SK-N-SH (cell line): ENCODE results near the gene ARHGAP4. TPM values are rescaled to one million over a fixed set of nuclear protein-coding genes. Genes with fewer than 3 reads are reported as not detected.

ENCODE experiments used
- CTCF ChIA-PET: fragments of 300-600, 350-600 bp; formaldehyde crosslinking; extraction: SDS; loops from one replicate; lab custom pipeline; 2021; lab: Yijun Ruan, JAX
- POLR2A ChIA-PET: fragments of 350-600 bp; sonication (Branson Sonifier 250); formaldehyde crosslinking; extraction: SDS; loops from one replicate; lab custom pipeline; 2020; ENCODE audit warnings: antibody characterized with exemption, inconsistent platforms; lab: Yijun Ruan, JAX
- DNase-seq: peaks from one replicate; pipeline ENCODE4 v3.0.0; 2012
- H2AFZ ChIP-seq: fragments of 200-600 bp; sonication (generic); 2 replicates; pipeline ENCODE4 v1.8.1; 2016; ENCODE audit warnings: antibody characterized with exemption, mild to moderate bottlenecking, low read depth
- H3F3A ChIP-seq: fragments of 200-600 bp; sonication (generic); replicated peaks from 2 replicates; pipeline ENCODE3; 2016; ENCODE audit warnings: antibody characterized with exemption, mild to moderate bottlenecking; ENCODE audit not compliant: insufficient read depth
- H3K27ac ChIP-seq, 2 experiments: fragments of 200-500 bp in 1 of 2; fragments of 200-600 bp in 1 of 2; sonication (Bioruptor generic) in 1 of 2; sonication (generic), shearing (Covaris generic) in 1 of 2; 2 replicates each; pipeline versions ENCODE4 v1.5.1 to v1.6.1; 2014 to 2016; ENCODE audit warnings: low read depth in 2 of 2, inconsistent platforms in 1 of 2, low read length in 1 of 2, mild to moderate bottlenecking in 1 of 2, mixed read lengths in 1 of 2
- H3K27me3 ChIP-seq: fragments of 200-600 bp; sonication (generic), shearing (Covaris generic); 2 replicates; pipeline ENCODE4 v1.6.1; 2016; ENCODE audit warnings: mixed run types; ENCODE audit not compliant: insufficient read depth
- H3K36me3 ChIP-seq, 2 experiments: fragments of 200-500 bp in 1 of 2; fragments of 200-600 bp in 1 of 2; sonication (Bioruptor generic) in 1 of 2; sonication (generic) in 1 of 2; replicated peaks in 1 of 2; 2 replicates each; pipeline versions ENCODE3 to v1.5.1; 2014 to 2016; ENCODE audit warnings: low read length in 1 of 2, mild to moderate bottlenecking in 1 of 2; ENCODE audit not compliant: insufficient read depth in 2 of 2, control insufficient read depth in 1 of 2
- H3K4me1 ChIP-seq, 2 experiments: fragments of 200-500 bp in 1 of 2; fragments of 200-600 bp in 1 of 2; sonication (Bioruptor generic) in 1 of 2; sonication (generic), shearing (Covaris generic) in 1 of 2; 2 replicates each; pipeline versions ENCODE4 v1.5.1 to v1.6.1; 2014 to 2016; ENCODE audit warnings: low read depth in 1 of 2, low read length in 1 of 2, mixed run types in 1 of 2; ENCODE audit not compliant: insufficient read depth in 2 of 2, control insufficient read depth in 1 of 2
- H3K4me2 ChIP-seq: fragments of 200-600 bp; sonication (generic), shearing (Covaris generic); 2 replicates; pipeline ENCODE4 v1.6.1; 2017; ENCODE audit warnings: mixed run types
- H3K4me3 ChIP-seq, 2 experiments: fragments of 200-500 bp in 1 of 2; fragments of 200-600 bp in 1 of 2; sonication (Bioruptor generic) in 1 of 2; sonication (generic), shearing (Covaris generic) in 1 of 2; 2 replicates each; pipeline versions ENCODE4 v1.5.1 to v1.8.1; 2014 to 2016; ENCODE audit warnings: low read depth in 2 of 2, inconsistent platforms in 1 of 2, low read length in 1 of 2, mild to moderate bottlenecking in 1 of 2, mixed read lengths in 1 of 2, moderate library complexity in 1 of 2
- H3K79me2 ChIP-seq: fragments of 200-600 bp; sonication (generic); 2 replicates; pipeline ENCODE4 v1.8.1; 2017; ENCODE audit warnings: mild to moderate bottlenecking; ENCODE audit not compliant: insufficient read depth
- H3K9ac ChIP-seq: fragments of 200-600 bp; sonication (generic); 2 replicates; pipeline ENCODE4 v1.6.1; 2017; ENCODE audit warnings: mixed run types
- H3K9me2 ChIP-seq: fragments of 200-600 bp; sonication (generic); 2 replicates; pipeline ENCODE4 v1.6.1; 2017; ENCODE audit warnings: mixed run types
- H3K9me3 ChIP-seq: fragments of 200-600 bp; sonication (generic); 2 replicates; pipeline ENCODE4 v1.6.1; 2017; ENCODE audit warnings: mixed run types, mild to moderate bottlenecking, moderate library complexity
- H4K20me1 ChIP-seq: fragments of 200-600 bp; sonication (generic); 2 replicates; pipeline ENCODE4 v1.6.1; 2017; ENCODE audit warnings: mild to moderate bottlenecking, mixed run types; ENCODE audit not compliant: insufficient read depth
- EP300 ChIP-seq, 2 experiments: IDR thresholded peaks; 2 replicates each; pipeline versions ENCODE4 v1.4.0 to v1.6.1; 2012; ENCODE audit warnings: borderline replicate concordance in 1 of 2, low read depth in 1 of 2, low read length in 1 of 2
- EZH2phosphoT487 ChIP-seq: fragments of 200-600 bp; sonication (generic); IDR thresholded peaks from 2 replicates; pipeline ENCODE4 v1.6.1; 2017; ENCODE audit warnings: low read depth, mixed run types, mild to moderate bottlenecking, antibody characterized with exemption, moderate library complexity, borderline replicate concordance
- FOXJ3 ChIP-seq: sonication (generic); formaldehyde crosslinking; IDR thresholded peaks from 2 replicates; pipeline ENCODE4 v1.5.1; 2020; ENCODE audit warnings: mild to moderate bottlenecking, missing genetic modification reagents
- GABPA ChIP-seq: IDR thresholded peaks from 2 replicates; pipeline ENCODE4 v1.4.0; 2012; ENCODE audit warnings: low read depth, mild to moderate bottlenecking
- GATA2 ChIP-seq: sonication (generic); formaldehyde crosslinking; IDR thresholded peaks from 2 replicates; pipeline ENCODE4 v1.5.0; 2020; ENCODE audit warnings: mild to moderate bottlenecking, missing genetic modification reagents
- MXI1 ChIP-seq: IDR thresholded peaks from 2 replicates; pipeline ENCODE4 v1.6.1; 2012; ENCODE audit warnings: mild to moderate bottlenecking, low read depth, low read length, improper control_type of control experiment
- POLR2AphosphoS5 ChIP-seq: IDR thresholded peaks from 2 replicates; pipeline ENCODE4 v1.6.1; 2012; ENCODE audit warnings: low read depth, low read length
- RAD21 ChIP-seq: IDR thresholded peaks from 2 replicates; pipeline ENCODE4 v1.6.1; 2012; ENCODE audit warnings: mild to moderate bottlenecking, low read length
- REST ChIP-seq: IDR thresholded peaks from 2 replicates; pipeline ENCODE4 v1.6.1; 2012; ENCODE audit warnings: mild to moderate bottlenecking, low read depth, low read length, moderate library complexity
- RXRA ChIP-seq: IDR thresholded peaks from 2 replicates; pipeline ENCODE4 v1.4.0; 2012; ENCODE audit warnings: low read depth, mild to moderate bottlenecking, borderline replicate concordance
- SIN3A ChIP-seq: IDR thresholded peaks from 2 replicates; pipeline ENCODE4 v1.6.1; 2012; ENCODE audit warnings: low read depth, mild to moderate bottlenecking, low read length, moderate library complexity, borderline replicate concordance
- TCF12 ChIP-seq: IDR thresholded peaks from 2 replicates; pipeline ENCODE4 v1.4.0; 2012
- USF1 ChIP-seq: IDR thresholded peaks from 2 replicates; pipeline ENCODE4 v1.4.0; 2012; ENCODE audit warnings: low read depth, borderline replicate concordance
- WGBS: methylation state at CpG from one replicate; pipeline ENCODE4 v1.1.6; 2017; ENCODE audit warnings: low lambda C conversion rate; 5-methylcytosine and 5-hydroxymethylcytosine counted together
- polyA plus RNA-seq, 3 experiments: library from polyadenylated mRNA; depleted of rRNA; stranded (reverse); fragments of >200 nt; gene quantifications; 2 replicates each; pipeline ENCODE4 v1.2.3, GENCODE V29; 2012
- TF ChIP-seq, protein P1 (sequence below): IDR thresholded peaks from 2 replicates; pipeline ENCODE4; 2012
- TF ChIP-seq, protein P2 (sequence below): IDR thresholded peaks from 2 replicates; pipeline ENCODE4 v1.4.0; 2012; ENCODE audit warnings: low read depth, borderline replicate concordance
- TF ChIP-seq, protein P3 (sequence below): IDR thresholded peaks from 2 replicates; pipeline ENCODE4 v1.4.0; 2012; ENCODE audit warnings: low read depth

ARHGAP4 gene
- polyA plus RNA-seq, 1 of the 3 experiments (the other 2 are of a cell fraction) = 1.6 TPM

DNA sequence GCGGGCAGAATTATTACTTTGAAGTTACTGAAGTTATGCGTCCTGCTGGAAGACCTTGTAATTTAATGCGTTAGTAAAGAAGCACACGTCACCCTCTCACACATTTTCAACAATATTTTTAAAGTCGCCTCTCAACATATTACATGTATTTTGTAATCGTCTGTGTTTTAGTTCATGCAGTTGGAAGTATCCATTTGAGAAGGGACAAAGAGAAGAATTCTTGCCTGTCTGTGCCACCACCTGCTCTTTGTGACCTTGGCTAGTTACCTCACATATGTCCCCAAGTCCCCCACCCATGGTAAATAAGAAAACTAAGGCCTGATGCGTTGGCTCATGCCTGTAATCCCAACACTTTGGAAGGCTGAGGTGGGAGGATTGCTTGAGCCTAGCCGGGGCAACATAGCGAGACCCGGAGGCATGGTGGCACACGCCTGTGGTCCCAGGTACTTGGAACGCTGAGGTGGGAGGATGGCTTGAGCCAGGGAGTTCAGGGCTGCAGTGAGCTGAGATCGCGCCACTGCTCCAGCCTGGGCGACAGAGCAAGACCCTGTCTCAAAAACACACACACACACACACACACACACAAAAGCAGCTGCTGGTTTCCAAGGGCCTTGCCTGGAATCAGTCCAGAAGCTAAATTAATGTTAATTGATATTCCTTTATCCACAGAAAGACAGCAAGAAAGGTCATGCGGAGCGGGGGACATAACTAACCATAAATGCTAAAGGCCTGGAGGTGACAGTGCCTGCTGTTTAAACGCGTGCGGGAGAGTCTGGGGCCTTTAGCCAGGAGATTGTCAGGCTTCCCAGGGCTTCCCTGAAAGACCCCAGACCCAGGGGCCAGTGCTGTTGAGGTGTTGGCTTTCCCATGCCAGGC is 47.3 kb upstream of the ARHGAP4 start:
- H3K27me3 ChIP-seq = no peaks in the 10 kb centered on the region
- CTCF ChIA-PET = interaction anchor here (1.4 to 1.9 kb wide), 2 partner anchors 26 to 40 kb away, joined by 4 to 13 read pairs; no protein-coding TSS in a partner anchor
- peaks cover 15% of the 10 kb centered on the region for H4K20me1 ChIP-seq
- H3F3A ChIP-seq = peaks cover 7% of the 10 kb centered on the region
- peaks cover 0 to 2% of the 10 kb centered on the region in 2 experiments for H3K36me3 ChIP-seq
- H3K4me1 ChIP-seq = peaks cover 3 to 31% of the 10 kb centered on the region in 2 experiments; a peak in 1 of 4 replicates
- TF ChIP-seq SIN3A (no peak), REST (no peak), RAD21 (no peak), TCF12 (no peak), EZH2phosphoT487 (no peak), GABPA (no peak), POLR2AphosphoS5 (no peak), RXRA (no peak), GATA2 (no peak), EP300 (IDR thresholded peaks at IDR 0.05; ENCODE audit: borderline replicate concordance in 1 of 2, low read depth in 1 of 2, low read length in 1 of 2) (no peak), FOXJ3 (CRISPR knock-in tag) (no peak), MXI1 (no peak), USF1 (no peak)
- TF ChIP-seq, protein P1, sequence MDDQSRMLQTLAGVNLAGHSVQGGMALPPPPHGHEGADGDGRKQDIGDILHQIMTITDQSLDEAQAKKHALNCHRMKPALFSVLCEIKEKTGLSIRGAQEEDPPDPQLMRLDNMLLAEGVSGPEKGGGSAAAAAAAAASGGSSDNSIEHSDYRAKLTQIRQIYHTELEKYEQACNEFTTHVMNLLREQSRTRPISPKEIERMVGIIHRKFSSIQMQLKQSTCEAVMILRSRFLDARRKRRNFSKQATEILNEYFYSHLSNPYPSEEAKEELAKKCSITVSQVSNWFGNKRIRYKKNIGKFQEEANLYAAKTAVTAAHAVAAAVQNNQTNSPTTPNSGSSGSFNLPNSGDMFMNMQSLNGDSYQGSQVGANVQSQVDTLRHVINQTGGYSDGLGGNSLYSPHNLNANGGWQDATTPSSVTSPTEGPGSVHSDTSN = no peak
- TF ChIP-seq, protein P2, sequence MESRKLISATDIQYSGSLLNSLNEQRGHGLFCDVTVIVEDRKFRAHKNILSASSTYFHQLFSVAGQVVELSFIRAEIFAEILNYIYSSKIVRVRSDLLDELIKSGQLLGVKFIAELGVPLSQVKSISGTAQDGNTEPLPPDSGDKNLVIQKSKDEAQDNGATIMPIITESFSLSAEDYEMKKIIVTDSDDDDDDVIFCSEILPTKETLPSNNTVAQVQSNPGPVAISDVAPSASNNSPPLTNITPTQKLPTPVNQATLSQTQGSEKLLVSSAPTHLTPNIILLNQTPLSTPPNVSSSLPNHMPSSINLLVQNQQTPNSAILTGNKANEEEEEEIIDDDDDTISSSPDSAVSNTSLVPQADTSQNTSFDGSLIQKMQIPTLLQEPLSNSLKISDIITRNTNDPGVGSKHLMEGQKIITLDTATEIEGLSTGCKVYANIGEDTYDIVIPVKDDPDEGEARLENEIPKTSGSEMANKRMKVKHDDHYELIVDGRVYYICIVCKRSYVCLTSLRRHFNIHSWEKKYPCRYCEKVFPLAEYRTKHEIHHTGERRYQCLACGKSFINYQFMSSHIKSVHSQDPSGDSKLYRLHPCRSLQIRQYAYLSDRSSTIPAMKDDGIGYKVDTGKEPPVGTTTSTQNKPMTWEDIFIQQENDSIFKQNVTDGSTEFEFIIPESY = no peak
- TF ChIP-seq, protein P3, sequence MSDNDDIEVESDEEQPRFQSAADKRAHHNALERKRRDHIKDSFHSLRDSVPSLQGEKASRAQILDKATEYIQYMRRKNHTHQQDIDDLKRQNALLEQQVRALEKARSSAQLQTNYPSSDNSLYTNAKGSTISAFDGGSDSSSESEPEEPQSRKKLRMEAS = no peak
- peak overlapping the region; percentile 90 for H3K9ac ChIP-seq
- DNase-seq = no peak
- no peaks in the 10 kb centered on the region for H3K9me2 ChIP-seq
- H3K9me3 ChIP-seq = no peaks in the 10 kb centered on the region
- H3K27ac ChIP-seq = peak overlapping the region; percentile 99
- peak overlapping the region; percentile 87 for H2AFZ ChIP-seq
- H3K4me2 ChIP-seq = peak overlapping the region; percentile 86
- peaks cover 43% of the 10 kb centered on the region for H3K79me2 ChIP-seq
- H3K4me3 ChIP-seq = peak overlapping the region; percentile 83 to 98
- POLR2A ChIA-PET = interaction anchor here (0.5 to 1.5 kb wide), 3 partner anchors 45 to 172 kb away, joined by 3 to 4 read pairs (median 3); partner anchors contain the start of gene IRAK1
- 48% methylated on average over 20 of the region's 20 CpGs for WGBS
